Right lobe of liver (tissue), 4 donors: ENCODE results near the gene SCYGR1.

Experiments used
- POLR2A ChIP-seq: fragments of 450-650 bp; IDR thresholded peaks from one replicate; pipeline ENCODE4 v1.6.1; 2017; ENCODE audit warnings: antibody characterized with exemption, mild to moderate bottlenecking
- TF ChIP-seq, protein P1 (sequence below), 4 donors: fragments of 200-600 bp in 3 of 4; fragments of 450-650 bp in 1 of 4; IDR thresholded peaks; one replicate each; pipeline versions ENCODE4 v1.5.1 to v1.8.0; 2016 to 2022; ENCODE audit warnings: antibody characterized with exemption in 4 of 4, mild to moderate bottlenecking in 2 of 4
- donor health status: DM: no; HTN: no; CAD: no.
- donor health status: DM: no; HTN: no; CAD: no.
- donor health status: DM: no; HTN: yes; CAD: no.

DNA sequence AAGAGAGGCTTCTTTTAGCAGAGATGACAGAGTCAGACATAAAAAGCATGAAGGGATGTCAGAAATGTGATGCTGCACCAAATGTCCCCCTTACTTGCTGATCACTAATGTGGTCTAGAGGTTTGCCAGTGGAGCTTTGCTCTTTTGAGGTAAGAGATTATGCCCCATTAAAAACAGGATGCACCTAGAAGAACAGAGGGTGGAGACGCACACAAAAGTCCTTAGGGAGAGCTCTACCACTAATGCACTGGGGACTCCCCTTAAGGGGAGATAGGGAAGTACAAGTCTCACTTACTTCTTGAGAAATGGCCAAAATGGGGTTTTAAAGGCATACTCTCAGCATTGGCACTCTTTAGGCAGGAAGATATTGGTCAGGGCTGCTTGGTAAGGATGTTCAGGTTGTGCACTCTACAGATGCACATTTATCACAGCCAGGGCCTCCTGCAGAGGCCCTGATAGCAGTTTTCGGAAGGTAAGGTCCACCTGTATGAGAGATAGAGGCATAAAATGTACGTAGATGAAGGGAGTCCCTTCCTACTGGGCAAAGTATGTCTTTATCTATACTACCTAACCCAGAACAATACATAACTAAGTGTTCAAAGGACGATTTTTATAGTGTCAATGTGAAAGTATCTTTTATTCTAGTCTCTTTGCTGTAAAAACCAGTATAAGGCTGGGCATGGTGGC, 17.0 kb upstream of the SCYGR1 start:
- TF ChIP-seq, protein P1, sequence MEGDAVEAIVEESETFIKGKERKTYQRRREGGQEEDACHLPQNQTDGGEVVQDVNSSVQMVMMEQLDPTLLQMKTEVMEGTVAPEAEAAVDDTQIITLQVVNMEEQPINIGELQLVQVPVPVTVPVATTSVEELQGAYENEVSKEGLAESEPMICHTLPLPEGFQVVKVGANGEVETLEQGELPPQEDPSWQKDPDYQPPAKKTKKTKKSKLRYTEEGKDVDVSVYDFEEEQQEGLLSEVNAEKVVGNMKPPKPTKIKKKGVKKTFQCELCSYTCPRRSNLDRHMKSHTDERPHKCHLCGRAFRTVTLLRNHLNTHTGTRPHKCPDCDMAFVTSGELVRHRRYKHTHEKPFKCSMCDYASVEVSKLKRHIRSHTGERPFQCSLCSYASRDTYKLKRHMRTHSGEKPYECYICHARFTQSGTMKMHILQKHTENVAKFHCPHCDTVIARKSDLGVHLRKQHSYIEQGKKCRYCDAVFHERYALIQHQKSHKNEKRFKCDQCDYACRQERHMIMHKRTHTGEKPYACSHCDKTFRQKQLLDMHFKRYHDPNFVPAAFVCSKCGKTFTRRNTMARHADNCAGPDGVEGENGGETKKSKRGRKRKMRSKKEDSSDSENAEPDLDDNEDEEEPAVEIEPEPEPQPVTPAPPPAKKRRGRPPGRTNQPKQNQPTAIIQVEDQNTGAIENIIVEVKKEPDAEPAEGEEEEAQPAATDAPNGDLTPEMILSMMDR (IDR thresholded peaks at IDR 0.05) = no peak
- TF ChIP-seq POLR2A = no peak
